ENCODE results near the gene AUTS2.

Gene AUTS2

DNA sequence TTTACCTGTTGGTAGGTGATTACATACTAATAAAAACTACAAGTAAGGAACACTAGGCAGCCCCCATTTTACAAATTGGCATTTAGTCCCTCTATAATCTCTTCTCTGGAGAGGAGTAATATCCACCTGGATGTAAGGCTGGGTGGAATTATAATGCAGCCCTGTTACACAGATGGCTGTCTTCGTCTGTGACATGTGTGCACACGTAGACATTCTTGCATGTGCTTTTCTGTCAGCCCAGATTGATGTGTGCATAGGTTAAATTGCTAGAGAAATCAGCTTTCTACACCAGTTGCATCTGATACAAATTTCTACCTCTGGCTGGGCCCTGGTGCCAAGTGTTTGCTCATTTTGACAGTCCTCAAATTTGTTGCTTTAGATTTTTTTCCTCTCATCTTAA lies 715.9 kb downstream of the AUTS2 start:
- Histone ChIP-seq H3K9ac (ENCODE audit: insufficient read length, low read depth) (no peak overlapping the region), H3K9me3 (ENCODE audit: insufficient read depth, low read length) (no peaks in the 10 kb centered on the region), H3K4me1 (ENCODE audit: insufficient read depth, insufficient read length) (no peaks in the 10 kb centered on the region), H3K27me3 (ENCODE audit: insufficient read depth, insufficient read length) (no peaks in the 10 kb centered on the region), H3K36me3 (ENCODE audit: insufficient read depth, insufficient read length, low read length) (no peaks in the 10 kb centered on the region), H3K4me3 (ENCODE audit: insufficient read length, low read depth) (no peak overlapping the region)
- no peak for TF ChIP-seq ZNF274 (IDR thresholded peaks at IDR 0.05; ENCODE audit: low read depth, low read length)
- TF ChIP-seq YY1 (IDR thresholded peaks at IDR 0.05; ENCODE audit: insufficient read depth, insufficient read length), result no peak
- TF ChIP-seq SUZ12 (IDR thresholded peaks at IDR 0.05; ENCODE audit: extremely low read depth, insufficient read depth, insufficient read length), result no peak
- DNase-seq (ENCODE audit: low read depth, low spot score), result no peak

DNA sequence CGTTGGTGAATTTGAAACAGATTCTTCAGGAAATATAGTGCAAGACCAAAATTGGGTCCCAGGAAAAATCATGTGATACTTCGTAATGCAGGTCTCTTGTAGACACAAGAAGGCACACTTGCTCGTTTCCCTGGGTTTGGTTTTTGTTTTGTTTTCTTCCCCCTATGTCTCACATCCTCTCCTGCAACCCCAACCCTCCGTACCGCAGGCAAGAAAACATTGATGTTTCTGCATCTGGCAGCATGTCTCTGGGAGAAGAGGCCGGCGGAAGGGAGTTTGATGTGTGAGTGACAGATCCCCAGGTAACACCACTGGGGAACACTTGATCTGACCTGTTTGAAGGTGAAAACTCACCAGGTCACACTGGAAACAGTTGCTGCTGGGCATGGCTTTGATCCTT lies 718.5 kb downstream of the AUTS2 start:
- Histone ChIP-seq H3K4me1 (ENCODE audit: insufficient read depth, insufficient read length) (no peaks in the 10 kb centered on the region), H3K36me3 (ENCODE audit: insufficient read depth, insufficient read length, low read length) (no peaks in the 10 kb centered on the region), H3K9me3 (ENCODE audit: insufficient read depth, low read length) (no peaks in the 10 kb centered on the region), H3K4me3 (ENCODE audit: insufficient read length, low read depth) (no peak overlapping the region), H3K27me3 (ENCODE audit: insufficient read depth, insufficient read length) (no peaks in the 10 kb centered on the region), H3K9ac (ENCODE audit: insufficient read length, low read depth) (no peak overlapping the region)
- DNase-seq (ENCODE audit: low read depth, low spot score), result no peak
- TF ChIP-seq ZNF274 (IDR thresholded peaks at IDR 0.05; ENCODE audit: low read depth, low read length) (no peak), SUZ12 (IDR thresholded peaks at IDR 0.05; ENCODE audit: extremely low read depth, insufficient read depth, insufficient read length) (no peak), YY1 (IDR thresholded peaks at IDR 0.05; ENCODE audit: insufficient read depth, insufficient read length) (no peak)

DNA sequence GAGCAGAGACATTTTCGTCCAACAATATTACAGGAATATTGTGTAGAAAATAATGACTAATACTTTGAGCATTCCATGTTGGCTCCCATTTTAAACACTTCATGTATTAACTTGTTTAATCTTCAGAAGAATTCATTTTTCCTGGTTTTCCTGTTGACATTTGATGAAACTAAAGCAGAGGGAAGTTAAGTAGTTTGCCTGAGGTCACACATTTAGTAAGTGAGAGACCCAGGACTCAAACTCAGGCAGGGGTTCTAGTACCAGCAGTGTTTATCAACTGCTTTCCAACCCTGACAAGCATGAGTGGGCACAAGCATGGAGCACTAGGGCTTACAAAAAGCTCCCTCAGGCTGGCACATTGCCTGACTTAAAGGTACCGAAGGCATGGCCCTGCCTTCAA lies 719.1 kb downstream of the AUTS2 start:
- H3K9me3 ChIP-seq (ENCODE audit: insufficient read depth, low read length), result no peaks in the 10 kb centered on the region
- DNase-seq (ENCODE audit: low read depth, low spot score), result no peak
- H3K27me3 ChIP-seq (ENCODE audit: insufficient read depth, insufficient read length), result no peaks in the 10 kb centered on the region
- H3K36me3 ChIP-seq (ENCODE audit: insufficient read depth, insufficient read length, low read length), result no peaks in the 10 kb centered on the region
- no peak overlapping the region for H3K9ac ChIP-seq (ENCODE audit: insufficient read length, low read depth)
- H3K4me1 ChIP-seq (ENCODE audit: insufficient read depth, insufficient read length), result no peaks in the 10 kb centered on the region
- no peak for TF ChIP-seq YY1 (IDR thresholded peaks at IDR 0.05; ENCODE audit: insufficient read depth, insufficient read length)
- TF ChIP-seq SUZ12 (IDR thresholded peaks at IDR 0.05; ENCODE audit: extremely low read depth, insufficient read depth, insufficient read length), result no peak
- TF ChIP-seq ZNF274 (IDR thresholded peaks at IDR 0.05; ENCODE audit: low read depth, low read length), result no peak
- no peak overlapping the region for H3K4me3 ChIP-seq (ENCODE audit: insufficient read length, low read depth)

DNA sequence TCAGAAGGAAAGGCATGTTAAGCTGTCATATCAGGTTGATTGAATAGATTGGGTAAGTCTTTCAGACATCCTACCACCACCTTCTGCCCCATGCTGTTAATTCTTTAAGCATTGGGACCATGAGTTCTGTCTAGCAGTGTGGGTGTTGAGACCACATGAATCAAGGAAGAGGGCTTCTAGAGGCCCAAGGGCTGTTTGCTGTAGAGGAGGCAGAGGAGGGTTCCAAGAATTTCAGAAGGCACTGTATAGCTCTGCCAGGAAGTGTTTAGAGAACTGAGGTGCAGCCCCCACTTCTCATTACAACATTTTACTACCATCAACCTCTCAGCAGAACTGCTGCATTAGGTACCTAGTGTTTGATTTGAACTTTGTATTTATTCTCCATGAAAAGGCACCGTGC lies 720.2 kb downstream of the AUTS2 start:
- Histone ChIP-seq H3K36me3 (ENCODE audit: insufficient read depth, insufficient read length, low read length) (no peaks in the 10 kb centered on the region), H3K9me3 (ENCODE audit: insufficient read depth, low read length) (no peaks in the 10 kb centered on the region), H3K27me3 (ENCODE audit: insufficient read depth, insufficient read length) (no peaks in the 10 kb centered on the region), H3K9ac (ENCODE audit: insufficient read length, low read depth) (no peak overlapping the region), H3K4me3 (ENCODE audit: insufficient read length, low read depth) (no peak overlapping the region), H3K4me1 (ENCODE audit: insufficient read depth, insufficient read length) (no peaks in the 10 kb centered on the region)
- no peak for DNase-seq (ENCODE audit: low read depth, low spot score)
- no peak for TF ChIP-seq YY1 (IDR thresholded peaks at IDR 0.05; ENCODE audit: insufficient read depth, insufficient read length)
- TF ChIP-seq ZNF274 (IDR thresholded peaks at IDR 0.05; ENCODE audit: low read depth, low read length), result no peak
- TF ChIP-seq SUZ12 (IDR thresholded peaks at IDR 0.05; ENCODE audit: extremely low read depth, insufficient read depth, insufficient read length), result no peak

DNA sequence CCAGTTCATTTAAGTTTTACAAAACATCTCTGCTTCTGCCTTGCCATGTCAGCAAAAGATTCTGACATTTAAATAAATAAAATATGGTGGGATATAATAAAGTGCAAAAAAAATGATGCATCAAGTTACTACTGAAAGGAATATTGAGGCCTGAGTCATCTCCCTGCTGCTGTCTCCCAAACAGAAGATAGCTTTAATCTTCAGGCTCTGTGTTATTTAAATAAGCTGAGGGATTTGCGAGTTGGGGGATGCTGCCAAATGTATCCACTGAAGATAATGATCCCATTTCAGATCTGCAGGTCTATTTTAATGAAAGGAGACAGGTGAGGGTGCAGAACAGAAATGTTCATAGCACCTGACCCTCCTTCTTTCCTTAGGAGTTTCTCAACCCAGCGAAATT lies 720.8 kb downstream of the AUTS2 start:
- TF ChIP-seq ZNF274 (IDR thresholded peaks at IDR 0.05; ENCODE audit: low read depth, low read length), result no peak
- no peak for TF ChIP-seq SUZ12 (IDR thresholded peaks at IDR 0.05; ENCODE audit: extremely low read depth, insufficient read depth, insufficient read length)
- no peak for TF ChIP-seq YY1 (IDR thresholded peaks at IDR 0.05; ENCODE audit: insufficient read depth, insufficient read length)
- H3K4me1 ChIP-seq (ENCODE audit: insufficient read depth, insufficient read length), result no peaks in the 10 kb centered on the region
- no peak overlapping the region for H3K9ac ChIP-seq (ENCODE audit: insufficient read length, low read depth)
- no peaks in the 10 kb centered on the region for H3K36me3 ChIP-seq (ENCODE audit: insufficient read depth, insufficient read length, low read length)
- no peaks in the 10 kb centered on the region for H3K9me3 ChIP-seq (ENCODE audit: insufficient read depth, low read length)
- H3K27me3 ChIP-seq (ENCODE audit: insufficient read depth, insufficient read length), result no peaks in the 10 kb centered on the region
- no peak overlapping the region for H3K4me3 ChIP-seq (ENCODE audit: insufficient read length, low read depth)
- no peak for DNase-seq (ENCODE audit: low read depth, low spot score)

DNA sequence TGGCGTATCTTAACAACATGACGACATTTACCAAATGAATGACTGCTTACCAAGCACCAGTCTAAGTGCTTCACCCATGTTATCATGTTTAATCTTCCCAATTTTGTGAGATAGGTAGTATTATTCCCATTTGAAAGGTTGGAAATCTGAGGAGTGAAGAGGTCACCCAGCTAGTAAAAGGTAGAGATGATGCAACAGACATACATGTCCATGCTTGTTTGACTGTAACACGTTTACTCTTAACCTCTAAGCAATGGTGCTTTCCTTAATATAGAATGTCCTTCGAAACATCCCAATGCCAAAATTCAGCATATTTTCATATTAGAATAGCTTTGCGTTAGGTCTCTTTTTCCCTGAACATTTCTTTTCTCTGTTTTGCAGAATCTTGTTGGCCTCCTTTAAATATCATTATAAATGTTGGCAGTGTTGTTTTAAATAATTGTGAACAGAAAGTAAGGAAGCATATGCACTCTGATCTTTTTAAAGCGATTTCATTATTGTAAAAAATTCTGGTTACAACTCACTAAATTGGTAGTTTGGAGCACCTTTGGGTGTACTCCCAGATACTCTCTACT lies 722.8 kb downstream of the AUTS2 start:
- no peak overlapping the region for H3K4me3 ChIP-seq (ENCODE audit: insufficient read length, low read depth)
- H3K9me3 ChIP-seq (ENCODE audit: insufficient read depth, low read length), result no peaks in the 10 kb centered on the region
- H3K4me1 ChIP-seq (ENCODE audit: insufficient read depth, insufficient read length), result no peaks in the 10 kb centered on the region
- no peaks in the 10 kb centered on the region for H3K36me3 ChIP-seq (ENCODE audit: insufficient read depth, insufficient read length, low read length)
- no peak for DNase-seq (ENCODE audit: low read depth, low spot score)
- TF ChIP-seq YY1 (IDR thresholded peaks at IDR 0.05; ENCODE audit: insufficient read depth, insufficient read length) (no peak), SUZ12 (IDR thresholded peaks at IDR 0.05; ENCODE audit: extremely low read depth, insufficient read depth, insufficient read length) (no peak), ZNF274 (IDR thresholded peaks at IDR 0.05; ENCODE audit: low read depth, low read length) (no peak)
- H3K9ac ChIP-seq (ENCODE audit: insufficient read length, low read depth), result no peak overlapping the region
- no peaks in the 10 kb centered on the region for H3K27me3 ChIP-seq (ENCODE audit: insufficient read depth, insufficient read length)

DNA sequence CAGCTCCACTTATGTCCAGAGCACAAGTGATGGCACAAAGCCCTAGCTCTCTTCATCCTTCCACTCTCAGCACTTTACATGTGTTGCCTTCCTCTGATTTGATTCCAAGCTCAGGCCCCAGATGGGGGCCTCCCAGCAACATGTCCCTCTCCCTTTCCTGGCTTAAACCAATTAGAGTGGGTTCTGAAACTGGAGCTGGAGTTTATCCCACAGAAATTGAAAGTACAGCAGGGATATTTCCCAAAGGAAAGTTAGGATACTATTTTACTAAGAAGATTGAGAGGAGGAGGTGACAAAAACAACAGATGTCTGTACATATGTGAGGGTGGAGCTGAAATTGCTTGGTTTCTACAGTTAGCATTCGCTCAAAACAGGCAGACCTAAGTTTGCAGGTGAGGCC lies 724.6 kb downstream of the AUTS2 start:
- Histone ChIP-seq H3K4me3 (ENCODE audit: insufficient read length, low read depth) (no peak overlapping the region), H3K27me3 (ENCODE audit: insufficient read depth, insufficient read length) (no peaks in the 10 kb centered on the region), H3K4me1 (ENCODE audit: insufficient read depth, insufficient read length) (no peaks in the 10 kb centered on the region), H3K36me3 (ENCODE audit: insufficient read depth, insufficient read length, low read length) (no peaks in the 10 kb centered on the region), H3K9me3 (ENCODE audit: insufficient read depth, low read length) (no peaks in the 10 kb centered on the region), H3K9ac (ENCODE audit: insufficient read length, low read depth) (no peak overlapping the region)
- TF ChIP-seq ZNF274 (IDR thresholded peaks at IDR 0.05; ENCODE audit: low read depth, low read length) (no peak), YY1 (IDR thresholded peaks at IDR 0.05; ENCODE audit: insufficient read depth, insufficient read length) (no peak), SUZ12 (IDR thresholded peaks at IDR 0.05; ENCODE audit: extremely low read depth, insufficient read depth, insufficient read length) (no peak)
- DNase-seq (ENCODE audit: low read depth, low spot score), result no peak
